GM18873 (cell line): Measurements from ENCODE around the gene LENG9.

Source experiments
- ATAC-seq: cut with Tn5 transposase; IDR thresholded peaks from one replicate; pipeline ENCODE4 v1.9.1; 2021; ENCODE audit warnings: mild to moderate bottlenecking, moderate library complexity, moderate number of reproducible peaks; ENCODE audit not compliant: unreplicated experiment, low FRiP score

Gene LENG9

DNA sequence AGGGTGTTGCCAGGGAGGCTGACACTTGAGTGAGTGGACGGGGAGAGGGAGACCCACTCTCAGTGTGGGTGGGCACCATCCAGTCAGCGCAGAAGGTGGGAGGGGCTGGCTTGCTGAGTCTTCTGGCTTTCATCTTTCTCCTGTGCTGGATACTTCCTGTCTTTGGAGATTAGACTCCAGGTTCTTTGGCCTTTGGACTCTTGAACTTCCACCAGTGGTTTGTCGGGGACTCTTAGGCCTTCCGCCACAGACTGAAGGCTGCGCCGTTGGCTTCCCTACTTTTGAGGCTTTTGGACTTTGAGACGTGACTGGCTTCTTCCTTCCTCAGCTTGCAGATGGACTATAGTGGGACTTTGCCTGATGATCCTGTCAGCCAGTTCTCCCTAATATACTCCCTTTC, 18.8 kb downstream of the LENG9 start:
- no peak for ATAC-seq

DNA sequence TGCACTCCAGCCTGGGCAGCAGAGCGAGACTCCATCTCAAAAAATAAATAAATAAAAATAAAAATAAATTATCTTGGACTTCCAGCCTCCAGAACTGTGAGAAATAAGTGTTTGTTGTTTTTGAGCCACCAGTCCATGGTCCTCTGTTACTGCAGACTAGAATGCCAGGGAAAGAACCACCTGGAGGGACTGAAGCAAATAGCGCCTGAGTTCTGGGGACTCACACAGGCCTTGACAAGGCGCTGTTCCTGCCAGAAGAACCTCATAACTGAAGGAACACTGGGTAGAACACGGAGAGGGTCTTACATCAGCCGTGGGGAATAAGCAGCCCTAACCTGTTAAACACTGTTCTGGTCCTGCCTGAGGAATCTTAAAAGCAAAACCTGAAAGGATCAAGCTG, 22.9 kb downstream of the LENG9 start:
- no peak for ATAC-seq

DNA sequence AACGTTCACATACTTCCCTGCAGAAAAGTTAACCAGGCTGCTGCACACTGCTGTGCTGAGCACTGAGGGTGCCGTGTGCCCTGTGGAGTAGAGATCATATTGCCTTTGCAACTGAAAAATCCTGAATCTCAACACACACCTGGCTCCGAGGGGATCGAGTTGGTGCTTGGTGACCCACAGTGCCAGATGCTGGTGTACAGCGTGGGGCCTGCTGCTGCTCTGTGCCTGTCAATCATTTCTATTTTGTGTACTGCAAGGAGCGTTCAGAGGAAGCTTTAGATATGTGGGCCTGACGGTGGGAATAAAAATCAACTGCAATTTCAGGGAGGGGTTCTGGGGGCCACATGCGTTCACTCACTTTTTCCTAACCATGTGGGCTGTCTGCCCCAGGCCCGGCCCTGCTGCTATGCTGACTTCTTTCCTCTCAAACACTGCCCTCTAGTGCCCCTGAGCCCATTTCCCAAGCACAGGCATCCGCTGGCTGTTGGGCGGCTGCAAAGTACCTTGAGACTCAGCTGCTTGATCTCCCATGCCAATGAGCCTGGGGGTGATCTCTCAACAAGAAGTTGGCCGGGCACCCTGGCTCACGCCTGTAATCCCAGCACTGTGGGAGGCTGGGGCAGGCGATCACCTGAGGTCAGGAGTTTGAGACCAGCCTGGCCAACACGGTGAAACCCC, 24.3 kb downstream of the LENG9 start:
- no peak for ATAC-seq

DNA sequence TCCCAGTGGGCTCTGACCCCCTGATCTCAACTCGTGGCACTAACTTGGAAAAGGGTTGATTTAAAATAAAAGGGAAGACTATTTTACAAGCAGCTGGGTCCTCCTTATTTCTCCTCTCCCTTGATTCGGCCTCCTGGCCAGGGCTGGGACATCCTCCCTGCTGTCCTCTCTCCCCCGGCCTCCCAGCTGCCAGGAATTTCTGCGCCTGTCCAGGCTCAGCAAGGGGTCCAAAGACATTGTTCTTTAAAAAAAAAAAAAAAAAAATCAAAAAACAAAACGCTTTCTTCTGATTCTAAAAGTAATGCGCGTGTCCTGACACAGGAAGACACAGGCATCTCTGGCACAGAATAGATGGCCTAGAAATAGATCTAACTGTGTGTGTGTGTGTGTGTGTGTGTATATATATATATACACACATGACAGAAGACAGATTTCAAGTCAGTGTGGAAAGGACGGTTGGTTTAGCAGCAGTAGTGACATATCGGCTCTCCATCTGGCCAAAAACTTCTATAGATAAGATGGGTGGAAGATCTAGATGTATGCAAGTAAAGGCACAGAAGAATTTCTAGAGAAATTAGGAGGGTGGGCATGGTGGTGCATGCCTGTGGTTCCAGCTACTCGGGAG, 26.8 kb downstream of the LENG9 start:
- no peak for ATAC-seq

DNA sequence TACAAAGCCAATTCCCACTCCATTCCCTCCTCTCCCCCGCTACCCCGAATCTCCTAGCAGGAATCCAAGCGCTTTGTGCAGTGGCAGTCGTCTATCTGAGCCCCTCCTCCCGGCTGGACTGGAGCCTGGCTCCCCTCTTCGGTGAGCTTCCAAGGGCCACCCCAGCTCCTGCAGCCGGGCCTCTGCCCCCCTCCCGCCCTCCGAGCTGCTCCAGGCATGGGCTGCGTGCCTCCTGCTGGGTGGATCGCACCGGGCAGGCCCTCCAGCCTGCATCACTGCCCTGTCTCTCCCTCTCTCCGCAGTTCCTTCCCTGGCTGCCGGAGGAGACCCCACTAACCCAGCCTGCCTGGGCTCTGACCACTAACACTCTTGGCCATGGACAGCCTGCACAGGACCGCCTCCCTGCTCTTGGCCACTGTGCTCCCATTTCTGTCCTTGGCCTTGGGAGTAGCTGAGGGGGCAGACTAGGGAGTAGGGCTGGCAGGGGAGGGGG, 27.5 kb downstream of the LENG9 start:
- no peak for ATAC-seq

DNA sequence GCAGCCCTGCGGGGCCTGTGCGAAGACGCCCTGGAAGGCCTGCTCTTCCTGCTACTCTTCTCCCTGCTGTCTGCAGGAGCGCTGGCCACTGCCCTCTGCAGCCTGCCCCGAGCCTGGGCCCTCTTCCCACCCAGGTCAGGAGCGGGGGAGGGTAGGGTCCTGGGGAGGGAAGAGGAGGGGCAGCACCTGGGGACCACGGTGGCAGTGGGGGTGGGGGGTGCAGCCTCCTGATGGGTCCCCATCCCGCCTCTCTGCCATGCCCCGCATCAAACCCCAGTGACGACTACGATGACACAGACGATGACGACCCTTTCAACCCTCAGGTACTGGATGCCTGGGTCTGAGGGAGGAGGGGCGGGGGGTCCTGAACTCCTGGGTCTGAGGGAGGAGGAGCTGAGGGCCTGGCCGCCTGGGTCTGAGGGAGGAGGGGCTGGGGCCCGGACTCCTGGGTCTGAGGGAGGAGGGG, 28.0 kb downstream of the LENG9 start:
- no peak for ATAC-seq

DNA sequence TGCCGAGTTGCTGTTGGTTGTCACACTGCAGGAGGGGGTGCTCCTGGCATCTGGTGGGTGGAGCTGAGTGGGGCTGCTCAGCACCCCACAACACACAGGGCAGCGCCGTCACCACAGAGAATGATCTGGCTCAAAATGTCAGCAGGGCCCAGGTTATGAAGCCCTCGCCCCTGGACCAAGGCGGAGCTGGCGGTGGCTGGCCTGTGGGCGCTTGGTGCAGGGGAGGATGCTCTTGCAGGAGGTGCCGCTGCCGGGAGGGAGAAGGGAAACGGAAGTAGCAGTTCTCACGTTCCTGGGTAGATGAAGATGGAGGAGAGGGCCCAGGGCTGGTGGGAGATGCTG, 28.7 kb downstream of the LENG9 start:
- ATAC-seq, result no peak

DNA sequence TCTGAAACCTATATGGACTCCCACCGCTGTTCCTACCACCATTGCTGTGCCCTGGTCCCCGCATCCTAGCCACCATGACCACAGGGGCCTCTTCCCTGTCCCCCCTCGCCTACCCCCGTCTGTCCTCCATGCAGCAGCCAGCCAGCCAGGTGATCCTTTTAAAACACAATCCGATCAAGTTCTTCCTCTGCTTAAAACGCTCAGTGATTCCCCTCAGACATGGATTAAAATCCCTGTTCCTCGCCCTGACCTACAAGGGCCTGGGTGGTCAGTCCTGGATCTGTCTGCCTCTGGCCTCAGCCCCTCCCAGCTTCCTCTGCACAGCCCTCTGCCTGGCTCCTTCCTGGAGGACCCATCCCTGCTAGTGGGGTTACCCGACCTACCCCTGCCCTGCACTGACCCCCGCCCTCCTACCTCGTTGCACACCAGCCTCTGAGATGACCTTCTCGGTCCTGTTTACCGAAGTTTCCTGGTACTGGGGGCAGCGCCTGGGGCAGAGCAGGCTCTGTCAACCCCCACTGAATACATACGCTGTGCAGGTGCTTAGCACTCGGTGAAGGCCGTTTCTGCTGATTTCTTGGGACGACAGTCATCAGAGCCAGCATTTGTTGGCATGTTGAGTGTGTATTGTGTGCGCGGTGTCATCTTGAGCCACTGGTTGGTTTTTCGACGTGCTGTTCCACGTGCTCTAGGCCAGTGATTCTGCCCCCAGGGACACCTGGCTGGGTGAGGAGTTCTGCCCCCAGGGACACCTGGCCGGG, 29.3 kb downstream of the LENG9 start:
- ATAC-seq, result no peak

DNA sequence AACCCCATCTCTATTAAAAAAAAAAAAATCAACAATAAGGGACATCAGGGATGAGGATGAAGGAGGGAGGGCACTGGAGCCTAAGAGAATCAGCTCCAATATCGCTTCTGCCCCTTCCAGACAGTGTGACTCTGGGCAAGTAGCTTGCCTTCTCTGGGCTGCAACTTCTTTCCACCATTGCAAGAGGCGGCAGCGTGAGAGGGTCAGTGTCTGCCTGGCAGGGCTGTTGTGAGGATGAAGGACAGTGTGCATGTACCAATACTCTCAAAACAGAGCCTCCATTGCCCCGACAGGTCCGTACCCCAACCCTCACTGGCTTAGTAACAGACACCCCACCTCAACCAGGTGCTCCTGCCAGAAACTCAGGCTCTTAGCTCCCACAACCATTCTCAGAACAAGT, 29.9 kb downstream of the LENG9 start:
- ATAC-seq, result no peak

DNA sequence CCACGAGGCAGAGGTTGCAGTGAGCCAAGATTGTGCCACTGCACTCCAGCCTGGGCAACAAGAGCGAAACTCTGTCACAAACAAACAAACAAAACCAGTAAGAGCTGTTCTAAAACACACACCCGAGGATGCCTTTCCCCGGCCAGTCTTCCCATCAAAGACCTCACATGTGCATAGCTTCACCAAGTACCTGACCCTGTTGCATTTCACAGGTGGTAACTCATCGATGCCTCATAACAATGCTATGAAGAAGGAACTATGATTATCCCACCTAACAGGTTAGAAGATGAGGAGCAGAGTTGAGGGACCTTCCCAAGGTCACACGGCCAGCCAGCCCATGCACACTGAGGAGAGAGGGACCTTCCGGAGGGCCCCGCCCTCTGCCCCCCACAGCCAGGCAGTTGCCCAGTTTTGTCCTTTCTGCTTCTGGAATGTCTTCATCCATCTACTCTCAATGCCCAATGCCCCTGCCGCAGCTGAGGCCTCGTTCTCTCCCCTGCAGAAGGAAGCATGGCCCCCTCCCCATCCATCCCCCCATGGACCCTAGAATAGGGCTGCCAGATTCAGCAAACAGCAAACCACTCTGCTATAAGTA, 31.3 kb downstream of the LENG9 start:
- ATAC-seq, result no peak

DNA sequence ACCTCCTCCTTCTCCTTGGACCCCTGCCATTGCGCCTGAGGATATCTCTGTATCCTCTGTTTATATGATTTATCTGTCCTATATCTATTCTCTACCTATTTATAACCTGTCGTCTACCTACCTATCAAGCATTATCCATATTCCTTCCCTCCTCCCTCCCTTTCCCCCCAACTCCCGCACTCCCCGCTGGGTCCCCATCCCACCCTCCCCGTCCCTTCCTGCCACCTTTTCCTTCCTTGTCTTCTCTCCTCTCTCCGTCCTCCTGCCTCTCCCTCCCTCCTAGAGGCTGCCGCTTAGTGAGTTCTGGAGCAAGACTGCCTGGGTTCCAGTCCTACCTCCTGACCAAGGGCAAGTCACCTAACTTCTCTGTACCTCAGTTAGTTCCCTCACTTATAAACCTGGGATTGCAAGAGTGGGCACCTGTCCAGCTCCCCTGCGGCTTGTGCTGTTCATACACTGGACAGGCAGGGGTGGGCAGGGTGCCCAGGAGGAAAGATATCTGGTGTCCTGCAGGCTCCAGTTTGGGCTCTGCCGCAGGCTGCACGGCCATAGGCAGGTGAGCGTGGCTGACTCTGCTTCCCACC, 32.2 kb downstream of the LENG9 start:
- ATAC-seq, result no peak

DNA sequence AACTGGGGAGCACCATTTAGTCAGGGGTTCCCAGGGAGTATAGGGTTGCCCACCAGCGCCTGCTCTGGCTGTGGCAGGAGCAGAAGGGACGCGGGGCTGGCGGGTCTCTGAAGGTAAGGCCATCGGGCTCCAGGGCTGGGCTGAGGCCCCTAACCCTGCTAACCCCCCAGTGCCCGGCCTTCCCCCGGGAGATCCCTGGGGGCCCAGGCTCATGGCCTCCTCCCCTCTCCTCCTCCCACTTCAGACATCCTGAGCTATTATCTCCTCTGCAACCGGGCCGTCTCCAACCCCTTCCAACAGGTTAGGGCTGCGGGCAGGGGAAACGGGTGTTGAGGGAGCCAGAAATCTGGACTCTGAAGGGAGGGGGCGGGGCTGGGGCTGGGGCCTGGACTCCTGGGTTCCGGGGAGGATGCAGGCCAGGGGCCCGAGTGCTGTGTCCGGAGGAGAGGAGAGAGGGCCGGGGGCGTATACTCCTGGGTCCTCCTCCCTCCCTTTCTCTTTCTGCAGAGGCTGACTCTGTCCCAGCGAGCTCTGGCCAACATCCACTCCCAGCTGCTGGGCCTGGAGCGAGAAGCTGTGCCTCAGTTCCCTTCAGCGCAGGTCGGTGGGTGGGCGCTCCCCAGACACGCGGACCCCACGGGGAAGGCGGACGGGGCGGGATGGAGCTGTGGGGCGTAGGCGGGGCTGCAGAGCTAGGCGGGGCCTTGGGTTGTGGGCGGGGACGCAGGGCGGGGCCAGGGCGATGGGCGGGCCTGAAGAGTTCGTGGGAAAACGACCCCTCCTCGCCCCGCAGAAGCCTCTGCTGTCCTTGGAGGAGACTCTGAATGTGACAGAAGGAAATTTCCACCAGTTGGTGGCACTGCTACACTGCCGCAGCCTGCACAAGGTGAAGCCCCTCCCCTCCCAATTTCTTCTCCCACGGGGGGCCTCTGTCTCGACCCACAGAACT, 33.0 kb downstream of the LENG9 start:
- ATAC-seq, result no peak

DNA sequence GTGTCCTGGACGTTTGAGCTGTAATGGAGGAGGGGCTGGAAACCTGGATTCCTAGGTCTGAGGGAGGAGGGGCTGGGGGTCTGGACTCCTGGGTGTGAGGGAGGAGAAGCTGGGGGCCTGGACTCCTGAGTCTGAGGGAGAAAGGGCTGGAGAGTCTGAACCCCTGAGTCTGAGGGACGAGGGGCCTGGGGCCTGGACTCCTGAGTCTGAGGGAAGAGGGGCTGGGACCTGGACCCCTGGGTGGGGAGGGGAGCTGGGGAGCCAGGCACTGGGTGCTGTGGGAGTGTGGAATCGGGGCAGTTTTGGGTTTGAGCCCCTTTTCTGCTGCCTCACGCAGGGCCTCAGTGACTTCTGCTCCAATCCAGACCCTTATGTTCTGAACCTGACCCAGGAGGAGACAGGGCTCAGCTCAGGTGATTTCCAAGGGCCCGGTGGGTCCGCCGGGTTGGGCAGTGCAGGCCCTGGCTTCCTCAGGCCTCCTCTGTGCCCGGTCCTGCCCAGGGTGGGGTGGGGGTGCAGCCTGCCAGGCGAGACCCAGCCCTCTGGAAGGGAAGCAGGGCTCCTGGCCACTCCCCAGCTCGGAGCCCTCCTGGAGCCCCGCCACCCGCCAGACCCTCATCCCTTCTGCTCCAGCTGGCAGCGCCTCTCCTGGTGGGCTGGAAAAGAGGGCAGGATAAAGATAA, 33.9 kb downstream of the LENG9 start:
- ATAC-seq, result no peak

DNA sequence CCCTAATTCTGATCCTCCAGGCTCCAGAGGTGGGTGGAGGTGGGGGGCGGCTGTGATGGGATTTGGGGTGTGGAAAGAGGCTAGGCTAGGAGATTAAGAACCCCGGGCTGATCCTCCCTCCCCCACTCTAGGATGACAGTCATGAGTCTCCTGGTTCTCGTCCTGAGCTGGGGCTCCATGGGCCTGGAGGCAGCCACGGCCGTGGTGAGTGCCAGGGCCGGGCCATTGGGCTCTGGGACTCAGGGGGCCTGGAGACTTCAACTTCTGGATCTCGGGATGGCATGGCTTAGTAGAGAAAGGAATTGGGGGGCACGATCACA, 34.4 kb downstream of the LENG9 start:
- ATAC-seq, result no peak

DNA sequence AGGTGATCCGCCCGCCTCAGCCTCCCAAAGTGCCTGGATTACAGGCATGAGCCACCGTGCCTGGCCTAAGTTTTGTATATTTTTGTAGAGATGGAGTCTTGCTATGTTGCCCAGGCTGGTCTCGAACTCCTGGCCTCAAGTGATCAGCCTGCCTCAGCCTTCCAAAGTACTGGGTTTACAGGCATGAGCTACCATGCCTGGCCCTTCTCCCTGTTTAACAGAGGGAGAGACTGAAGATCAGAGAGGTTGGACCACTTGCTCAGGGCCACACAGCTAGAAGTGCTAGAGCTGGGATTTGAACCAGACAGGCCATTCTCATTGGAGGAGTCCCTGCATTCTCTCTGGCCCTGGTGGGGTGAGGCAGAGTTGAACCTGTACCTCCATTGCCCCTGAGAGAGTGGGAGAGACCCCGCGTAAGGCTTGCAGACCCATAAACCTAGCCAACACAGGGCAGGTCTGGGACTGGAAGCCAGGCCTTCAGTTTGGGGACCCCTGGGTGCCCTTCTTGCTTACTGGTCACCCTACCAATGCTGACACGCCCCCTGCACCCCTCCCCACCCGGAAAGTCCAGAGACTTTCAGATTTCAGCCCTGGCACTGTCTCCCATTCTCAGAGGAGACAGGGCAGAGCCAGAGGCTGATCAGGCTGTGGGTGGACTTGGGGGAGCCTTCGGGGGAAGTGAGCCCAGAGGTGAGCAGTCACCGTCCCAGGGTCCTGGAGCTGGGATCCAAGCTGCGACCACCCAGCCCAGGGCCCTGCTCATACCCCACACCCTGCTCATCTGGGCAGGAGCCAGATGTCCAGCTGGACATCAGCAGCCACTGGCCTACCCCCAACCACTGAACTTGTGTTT, 35.0 kb downstream of the LENG9 start:
- ATAC-seq, result no peak

DNA sequence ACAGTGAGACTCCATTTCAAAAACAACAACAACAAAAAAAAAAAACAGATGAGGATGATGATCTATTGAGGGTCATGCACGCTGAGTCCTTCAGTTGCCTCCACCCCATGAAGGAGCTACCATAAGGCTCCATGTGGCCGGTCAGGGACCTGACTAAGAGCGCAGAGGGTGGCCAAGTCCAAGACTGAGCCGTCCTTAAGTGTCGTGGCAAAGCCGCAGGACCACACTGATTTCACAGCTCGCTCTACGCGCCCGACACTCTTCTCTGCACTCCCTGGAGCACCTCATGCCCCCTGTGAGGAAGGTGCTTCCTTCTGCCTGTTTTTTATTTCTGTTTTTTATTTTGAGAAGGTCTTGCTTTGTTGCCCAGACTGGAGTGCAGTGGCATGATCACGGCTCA, 36.0 kb downstream of the LENG9 start:
- ATAC-seq, result no peak

DNA sequence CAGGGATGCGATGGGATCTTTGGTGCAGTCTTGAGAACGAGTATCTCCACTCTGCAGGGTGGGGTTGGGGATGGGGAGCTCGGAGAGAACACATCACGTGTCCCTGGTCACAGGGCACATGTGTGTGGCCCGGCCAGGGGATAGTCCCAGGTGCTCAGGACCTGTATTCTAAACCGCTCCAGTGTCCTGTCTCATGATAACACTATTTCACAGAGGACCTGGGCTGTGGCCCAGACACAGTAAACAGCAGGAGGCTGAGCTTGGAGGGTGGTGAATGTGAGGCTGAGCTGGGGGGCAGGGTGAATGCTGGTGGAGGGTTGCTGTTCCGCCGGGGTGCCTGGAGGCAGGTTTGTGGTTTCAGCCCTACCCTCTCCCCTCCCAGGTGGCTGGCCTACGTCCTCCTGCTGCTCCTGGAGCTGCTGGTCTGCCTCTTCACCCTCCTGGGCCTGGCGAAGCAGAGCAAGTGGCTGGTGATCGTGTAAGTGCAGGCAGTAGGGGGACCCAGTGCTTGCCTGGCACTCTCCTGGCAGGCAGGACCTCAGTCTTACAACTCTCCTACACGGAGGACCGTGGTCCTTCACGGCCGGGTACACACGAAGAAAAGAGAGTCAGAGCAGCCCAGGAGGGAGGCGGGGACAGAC, 37.2 kb downstream of the LENG9 start:
- no peak for ATAC-seq

DNA sequence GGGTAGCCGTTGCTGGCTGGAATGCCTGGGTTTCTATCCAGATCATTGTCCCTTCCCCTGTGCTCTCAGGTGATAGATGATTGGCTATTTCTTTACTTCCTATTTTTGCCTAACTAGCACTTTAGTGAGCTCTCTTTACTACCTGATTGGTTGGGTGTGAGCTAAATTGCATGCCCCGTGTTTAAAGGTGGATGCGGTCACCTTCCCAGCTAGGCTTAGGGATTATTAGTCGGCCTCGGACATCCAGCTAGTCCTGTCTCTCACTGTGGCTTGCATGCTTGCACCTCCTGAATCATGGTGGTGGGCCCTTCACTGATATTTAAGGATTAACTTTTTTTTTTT, 38.2 kb downstream of the LENG9 start:
- ATAC-seq, result no peak
